GM20000 (cell line): Measurements from ENCODE around the gene RNU6-9.

ENCODE experiments used
- DNase-seq: peaks from one replicate; pipeline ENCODE4 v3.0.0; 2012; ENCODE audit warnings: low spot score
- TF ChIP-seq, protein P1 (sequence below): IDR thresholded peaks from 2 replicates; pipeline ENCODE4 v1.5.1; 2012; ENCODE audit warnings: mild to moderate bottlenecking, control low read depth; ENCODE audit errors: extremely low read depth, missing control alignments

Gene RNU6-9

DNA sequence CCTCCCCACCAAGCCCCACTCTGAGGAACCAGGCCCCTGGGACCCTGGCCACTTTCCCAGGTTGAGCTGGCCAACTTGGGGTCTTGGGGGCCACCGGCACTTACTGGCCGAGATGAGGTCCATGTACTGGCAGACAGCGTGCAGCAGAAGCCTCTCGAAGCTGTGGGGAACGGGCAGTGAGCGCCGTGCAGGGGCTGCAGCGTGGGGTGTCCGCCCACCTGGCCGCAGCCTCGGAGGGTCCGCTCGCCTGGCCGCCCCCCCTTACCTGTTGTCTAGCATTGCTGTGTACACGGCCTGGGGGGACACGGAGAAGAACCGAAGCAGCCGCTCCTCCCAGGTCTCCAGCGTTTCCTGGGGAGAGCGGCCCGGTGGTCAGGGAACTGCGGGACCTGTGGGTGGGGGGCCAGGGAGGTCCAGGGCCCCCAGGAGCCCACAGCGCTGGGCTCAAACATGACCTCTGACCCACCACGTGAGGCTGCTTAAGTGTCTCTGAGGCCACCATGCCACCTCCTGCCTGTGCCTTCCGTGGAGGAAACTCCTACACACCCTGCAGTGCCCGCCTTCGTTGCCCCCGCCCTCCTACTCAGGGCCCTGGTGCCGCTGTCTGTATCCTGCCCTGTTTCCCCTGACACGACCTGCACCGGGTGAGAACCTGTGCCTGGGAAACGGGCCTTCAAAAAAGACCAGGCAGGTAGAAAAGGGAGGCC lies 6.2 kb downstream of the RNU6-9 start:
- TF ChIP-seq, protein P1, sequence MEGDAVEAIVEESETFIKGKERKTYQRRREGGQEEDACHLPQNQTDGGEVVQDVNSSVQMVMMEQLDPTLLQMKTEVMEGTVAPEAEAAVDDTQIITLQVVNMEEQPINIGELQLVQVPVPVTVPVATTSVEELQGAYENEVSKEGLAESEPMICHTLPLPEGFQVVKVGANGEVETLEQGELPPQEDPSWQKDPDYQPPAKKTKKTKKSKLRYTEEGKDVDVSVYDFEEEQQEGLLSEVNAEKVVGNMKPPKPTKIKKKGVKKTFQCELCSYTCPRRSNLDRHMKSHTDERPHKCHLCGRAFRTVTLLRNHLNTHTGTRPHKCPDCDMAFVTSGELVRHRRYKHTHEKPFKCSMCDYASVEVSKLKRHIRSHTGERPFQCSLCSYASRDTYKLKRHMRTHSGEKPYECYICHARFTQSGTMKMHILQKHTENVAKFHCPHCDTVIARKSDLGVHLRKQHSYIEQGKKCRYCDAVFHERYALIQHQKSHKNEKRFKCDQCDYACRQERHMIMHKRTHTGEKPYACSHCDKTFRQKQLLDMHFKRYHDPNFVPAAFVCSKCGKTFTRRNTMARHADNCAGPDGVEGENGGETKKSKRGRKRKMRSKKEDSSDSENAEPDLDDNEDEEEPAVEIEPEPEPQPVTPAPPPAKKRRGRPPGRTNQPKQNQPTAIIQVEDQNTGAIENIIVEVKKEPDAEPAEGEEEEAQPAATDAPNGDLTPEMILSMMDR = no peak
- no peak for DNase-seq

GRCh38 chr19:900043-900301 lies 6.7 kb downstream of the RNU6-9 start:
- DNase-seq = no peak
- TF ChIP-seq, protein P1 = no peak

DNA sequence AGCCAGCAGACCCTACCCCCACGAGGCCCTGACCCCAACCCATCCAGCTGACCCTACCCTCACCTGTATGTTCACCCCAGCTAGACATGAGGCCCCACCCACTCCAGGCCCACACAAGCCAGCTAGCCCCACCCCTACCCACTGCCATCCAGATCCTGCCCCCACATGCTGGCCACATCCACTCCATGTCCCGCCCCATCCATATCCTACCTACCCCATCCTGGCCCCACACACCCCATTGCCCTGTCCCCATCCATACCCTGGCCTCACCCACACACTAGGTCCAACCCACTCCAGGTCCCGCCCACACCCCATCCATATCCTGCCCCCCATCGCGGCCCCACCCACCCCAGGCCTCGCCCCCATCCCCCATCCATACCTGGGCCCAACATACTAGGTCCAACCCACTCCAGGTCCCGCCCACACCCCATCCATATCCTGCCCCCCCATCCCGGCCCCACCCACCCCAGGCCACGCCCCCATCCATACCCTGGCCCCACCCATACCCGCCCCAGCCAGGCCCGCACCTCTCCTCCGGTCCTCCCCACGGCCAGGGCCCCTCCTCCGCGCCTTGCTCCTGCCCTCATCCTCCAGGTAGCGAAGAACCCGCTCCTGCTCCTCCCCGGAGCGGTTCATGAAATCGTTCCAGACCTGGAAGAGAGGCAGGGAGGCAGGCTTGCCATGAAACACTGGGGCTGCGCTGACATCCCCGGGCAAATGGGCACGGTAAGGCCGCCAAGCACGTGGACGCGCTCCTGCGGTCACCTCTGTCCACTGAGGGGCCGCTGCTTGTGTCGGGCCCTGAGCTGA lies 7.2 kb downstream of the RNU6-9 start:
- TF ChIP-seq, protein P1 = no peak
- DNase-seq = no peak

DNA sequence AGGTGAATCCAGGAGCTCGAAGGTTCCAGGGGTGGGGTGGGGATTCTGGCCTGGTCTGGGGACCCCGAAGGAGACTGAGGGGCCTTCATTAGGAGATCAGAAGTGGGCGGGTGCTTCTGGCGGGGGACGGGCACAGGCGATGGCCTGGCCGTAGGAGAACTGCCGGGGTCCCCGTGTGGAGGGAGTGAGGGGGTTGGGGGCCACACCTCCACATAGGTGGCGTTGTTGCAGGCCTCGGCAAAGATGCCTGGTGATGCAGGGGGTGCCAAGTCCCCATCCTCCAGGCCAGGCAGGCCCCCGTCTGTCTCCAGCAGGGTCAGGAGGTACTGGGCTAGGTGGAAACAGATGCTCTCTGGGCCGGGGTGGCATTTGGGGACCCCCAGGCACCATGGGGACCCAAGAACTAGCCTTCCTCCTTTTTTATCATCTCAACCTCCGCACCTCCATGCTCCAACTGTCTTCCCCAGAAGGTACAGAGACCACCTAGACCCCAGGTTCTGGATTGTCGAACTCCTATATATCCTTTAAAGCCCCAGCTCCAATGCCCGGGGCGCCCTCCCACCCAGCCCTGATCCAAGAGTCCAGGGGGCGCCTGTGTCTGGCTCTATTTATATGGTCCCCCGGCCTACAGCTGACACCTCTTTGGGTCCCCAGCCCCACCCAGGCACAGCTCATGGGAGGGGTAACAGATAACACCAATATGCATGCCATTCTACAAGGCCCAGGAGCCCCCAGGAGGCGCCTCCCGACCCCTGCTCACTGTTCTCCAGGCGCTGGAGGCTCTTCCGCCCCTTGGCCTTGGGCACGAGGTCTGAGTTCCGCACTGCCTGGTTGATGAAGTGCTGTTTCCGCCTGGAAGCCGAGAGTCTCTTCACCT lies 8.2 kb downstream of the RNU6-9 start:
- DNase-seq = no peak
- TF ChIP-seq, protein P1 = no peak

- DNase-seq = no peak
- TF ChIP-seq, protein P1 = no peak
These were observed 8.7 kb downstream of the RNU6-9 start for GRCh38 chr19:902093-902370.

DNA sequence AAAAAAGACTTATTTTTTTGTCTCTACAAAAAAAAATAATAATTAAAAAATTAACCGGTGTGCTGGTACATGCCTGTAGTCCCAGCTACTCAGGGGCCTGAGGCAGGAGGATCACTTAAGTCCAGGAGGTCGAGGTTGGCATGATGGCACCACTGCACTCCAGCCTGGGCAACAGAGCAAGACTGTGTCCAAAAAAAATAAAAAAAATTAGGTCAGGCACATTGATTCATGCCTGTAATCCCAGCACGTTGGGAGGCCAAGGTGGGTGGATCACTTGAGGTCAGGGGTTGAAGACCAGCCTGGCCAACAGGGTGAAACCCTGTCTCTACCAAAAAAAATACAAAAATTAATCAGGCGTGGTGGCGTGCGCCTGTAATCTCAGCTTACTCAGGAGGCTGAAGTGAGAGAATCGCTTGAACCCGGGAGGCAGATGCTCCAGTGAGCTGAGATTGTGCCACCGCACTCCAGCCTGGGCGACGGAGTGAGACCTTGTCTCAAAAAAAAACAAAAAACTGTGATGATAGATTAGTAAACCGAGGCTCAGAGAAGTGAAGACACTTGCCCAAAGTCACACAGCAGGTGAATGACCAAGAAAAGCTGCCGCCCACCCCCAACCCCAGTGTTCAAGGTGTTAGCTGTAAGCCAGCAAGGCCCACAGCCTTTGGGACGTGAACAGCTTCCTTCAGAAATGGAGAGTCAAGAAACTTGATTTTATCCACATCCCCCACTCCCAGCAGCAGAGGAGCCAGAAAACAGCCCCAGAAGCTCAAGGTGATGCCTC lies 9.4 kb downstream of the RNU6-9 start:
- DNase-seq = no peak
- TF ChIP-seq, protein P1 = no peak
